ENCODE data around the gene BFSP1.

Gene BFSP1

GRCh38 chr20:17453592-17453991, 77.6 kb downstream of the BFSP1 start:
- no peaks in the 10 kb centered on the region for H3K9me3 ChIP-seq (ENCODE audit: low read length)
- H2AFZ ChIP-seq (ENCODE audit: low read depth, low read length) = no peak overlapping the region
- H3K27me3 ChIP-seq (ENCODE audit: insufficient read depth, low read length) = peaks cover 5% of the 10 kb centered on the region
- H3K4me3 ChIP-seq (ENCODE audit: low read length) = no peak overlapping the region
- no peaks in the 10 kb centered on the region for H3K36me3 ChIP-seq (ENCODE audit: insufficient read depth, low read length)
- H3K4me1 ChIP-seq (ENCODE audit: insufficient read depth, low read length) = no peaks in the 10 kb centered on the region

GRCh38 chr20:17452441-17452840, 78.7 kb downstream of the BFSP1 start:
- Histone ChIP-seq H3K9me3 (ENCODE audit: low read length) (no peaks in the 10 kb centered on the region), H3K4me1 (ENCODE audit: insufficient read depth, low read length) (no peaks in the 10 kb centered on the region), H3K27me3 (ENCODE audit: insufficient read depth, low read length) (peaks cover 5% of the 10 kb centered on the region), H3K4me3 (ENCODE audit: low read length) (no peak overlapping the region), H2AFZ (ENCODE audit: low read depth, low read length) (no peak overlapping the region), H3K36me3 (ENCODE audit: insufficient read depth, low read length) (no peaks in the 10 kb centered on the region)

GRCh38 chr20:17449031-17449430, 82.1 kb downstream of the BFSP1 start:
- peaks cover 2% of the 10 kb centered on the region for H3K27me3 ChIP-seq (ENCODE audit: insufficient read depth, low read length)
- H3K9me3 ChIP-seq (ENCODE audit: low read length) = no peaks in the 10 kb centered on the region
- no peaks in the 10 kb centered on the region for H3K4me1 ChIP-seq (ENCODE audit: insufficient read depth, low read length)
- H3K4me3 ChIP-seq (ENCODE audit: low read length) = no peak overlapping the region
- no peaks in the 10 kb centered on the region for H3K36me3 ChIP-seq (ENCODE audit: insufficient read depth, low read length)
- H2AFZ ChIP-seq (ENCODE audit: low read depth, low read length) = no peak overlapping the region

GRCh38 chr20:17448071-17448470, 83.1 kb downstream of the BFSP1 start:
- Histone ChIP-seq H2AFZ (ENCODE audit: low read depth, low read length) (no peak overlapping the region), H3K9me3 (ENCODE audit: low read length) (no peaks in the 10 kb centered on the region), H3K27me3 (ENCODE audit: insufficient read depth, low read length) (peaks cover 2% of the 10 kb centered on the region), H3K4me3 (ENCODE audit: low read length) (no peak overlapping the region), H3K36me3 (ENCODE audit: insufficient read depth, low read length) (no peaks in the 10 kb centered on the region), H3K4me1 (ENCODE audit: insufficient read depth, low read length) (no peaks in the 10 kb centered on the region)

- no peaks in the 10 kb centered on the region for H3K4me1 ChIP-seq (ENCODE audit: insufficient read depth, low read length)
- H3K4me3 ChIP-seq (ENCODE audit: low read length) = no peak overlapping the region
- H3K9me3 ChIP-seq (ENCODE audit: low read length) = no peaks in the 10 kb centered on the region
- no peaks in the 10 kb centered on the region for H3K36me3 ChIP-seq (ENCODE audit: insufficient read depth, low read length)
- H2AFZ ChIP-seq (ENCODE audit: low read depth, low read length) = no peak overlapping the region
- no peaks in the 10 kb centered on the region for H3K27me3 ChIP-seq (ENCODE audit: insufficient read depth, low read length)
Observed at GRCh38 chr20:17446171-17446570, 85.0 kb downstream of the BFSP1 start.

GRCh38 chr20:17445543-17445942, 85.6 kb downstream of the BFSP1 start:
- H2AFZ ChIP-seq (ENCODE audit: low read depth, low read length) = no peak overlapping the region
- no peaks in the 10 kb centered on the region for H3K36me3 ChIP-seq (ENCODE audit: insufficient read depth, low read length)
- no peaks in the 10 kb centered on the region for H3K4me1 ChIP-seq (ENCODE audit: insufficient read depth, low read length)
- H3K9me3 ChIP-seq (ENCODE audit: low read length) = no peaks in the 10 kb centered on the region
- no peak overlapping the region for H3K4me3 ChIP-seq (ENCODE audit: low read length)
- no peaks in the 10 kb centered on the region for H3K27me3 ChIP-seq (ENCODE audit: insufficient read depth, low read length)

GRCh38 chr20:17444091-17444490, 87.1 kb downstream of the BFSP1 start:
- no peaks in the 10 kb centered on the region for H3K9me3 ChIP-seq (ENCODE audit: low read length)
- no peaks in the 10 kb centered on the region for H3K4me1 ChIP-seq (ENCODE audit: insufficient read depth, low read length)
- no peak overlapping the region for H3K4me3 ChIP-seq (ENCODE audit: low read length)
- H3K27me3 ChIP-seq (ENCODE audit: insufficient read depth, low read length) = no peaks in the 10 kb centered on the region
- no peak overlapping the region for H2AFZ ChIP-seq (ENCODE audit: low read depth, low read length)
- H3K36me3 ChIP-seq (ENCODE audit: insufficient read depth, low read length) = no peaks in the 10 kb centered on the region
